HG02623 (cell line): ENCODE measurements around the gene PLEKHH1.
"Not testable (repeated sequence)": the region's sequence is repeated elsewhere in the genome, so short reads cannot be mapped to it uniquely, and the experiment has no call there.

ENCODE experiments used
- ATAC-seq: cut with Tn5 transposase; IDR thresholded peaks from one replicate; pipeline ENCODE4 v1.9.1; 2021; ENCODE audit warnings: moderate library complexity; ENCODE audit not compliant: unreplicated experiment

Gene PLEKHH1

GRCh38 chr14:67529947-67530935 lies 2.8 kb upstream of the PLEKHH1 start:
- ATAC-seq: no peak

GRCh38 chr14:67532606-67532997 lies 488 bp upstream of the PLEKHH1 start:
- no peak for ATAC-seq

GRCh38 chr14:67533754-67534085 lies 630 bp downstream of the PLEKHH1 start:
- ATAC-seq: no peak

DNA sequence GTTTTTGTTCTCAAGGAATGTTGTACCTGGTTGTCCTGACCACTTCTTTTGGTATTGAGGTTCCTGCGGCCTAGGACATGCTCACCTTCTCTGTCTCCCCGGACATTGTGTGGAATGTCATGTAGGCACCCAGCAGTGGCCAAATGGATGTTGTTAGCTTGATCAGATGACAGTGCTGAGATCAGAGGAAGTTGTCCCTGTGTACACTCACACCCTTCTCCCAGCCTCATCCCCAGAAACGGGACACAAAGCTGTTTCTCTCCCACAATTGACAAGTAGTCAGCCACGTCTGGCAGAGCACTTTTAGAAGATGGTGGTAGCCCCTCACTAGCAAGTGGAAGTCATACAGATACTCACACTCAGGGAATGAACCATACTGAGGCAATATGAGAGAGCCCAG lies 3.0 kb downstream of the PLEKHH1 start:
- ATAC-seq: no peak

GRCh38 chr14:67537736-67538135 lies 4.6 kb downstream of the PLEKHH1 start:
- no peak for ATAC-seq

- ATAC-seq: no peak
Observed at GRCh38 chr14:67538501-67538900, 5.4 kb downstream of the PLEKHH1 start.

GRCh38 chr14:67539116-67539515 lies 6.0 kb downstream of the PLEKHH1 start:
- no peak for ATAC-seq

GRCh38 chr14:67541448-67542387 lies 8.6 kb downstream of the PLEKHH1 start:
- no peak for ATAC-seq

- not testable (repeated sequence) for ATAC-seq
Observed at GRCh38 chr14:67542620-67543019, 9.5 kb downstream of the PLEKHH1 start.

GRCh38 chr14:67544590-67544989 lies 11.5 kb downstream of the PLEKHH1 start:
- no peak for ATAC-seq

DNA sequence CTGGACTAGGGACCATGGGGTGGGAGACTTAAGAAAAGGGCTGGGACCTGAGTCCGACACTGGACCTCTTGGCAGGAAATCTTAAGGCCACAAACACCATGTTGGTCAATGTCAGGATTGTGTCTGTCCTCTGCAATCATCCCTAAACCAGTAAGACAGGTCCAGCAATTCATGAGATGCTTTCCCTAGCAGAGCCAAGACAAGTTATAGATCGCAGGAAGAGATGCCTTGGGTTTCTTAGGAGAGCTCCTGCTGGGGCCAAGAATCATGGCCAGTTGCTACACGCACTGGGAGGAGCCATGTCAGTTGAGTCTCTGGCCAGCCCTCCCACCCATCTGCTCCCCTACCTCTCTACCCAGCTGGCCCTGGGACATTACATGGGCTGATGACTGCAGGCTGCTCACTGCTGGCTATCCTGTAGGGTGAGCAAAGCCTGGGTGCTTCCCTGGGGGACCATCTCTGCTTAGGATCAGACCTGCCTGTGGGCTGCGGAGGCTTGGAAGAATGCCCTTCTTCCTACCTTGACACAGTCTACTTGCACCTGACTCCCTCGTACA lies 14.2 kb downstream of the PLEKHH1 start:
- ATAC-seq: no peak

- no peak for ATAC-seq
Observed at GRCh38 chr14:67549734-67550133, 16.6 kb downstream of the PLEKHH1 start.

GRCh38 chr14:67551123-67551522 lies 18.0 kb downstream of the PLEKHH1 start:
- no peak for ATAC-seq

DNA sequence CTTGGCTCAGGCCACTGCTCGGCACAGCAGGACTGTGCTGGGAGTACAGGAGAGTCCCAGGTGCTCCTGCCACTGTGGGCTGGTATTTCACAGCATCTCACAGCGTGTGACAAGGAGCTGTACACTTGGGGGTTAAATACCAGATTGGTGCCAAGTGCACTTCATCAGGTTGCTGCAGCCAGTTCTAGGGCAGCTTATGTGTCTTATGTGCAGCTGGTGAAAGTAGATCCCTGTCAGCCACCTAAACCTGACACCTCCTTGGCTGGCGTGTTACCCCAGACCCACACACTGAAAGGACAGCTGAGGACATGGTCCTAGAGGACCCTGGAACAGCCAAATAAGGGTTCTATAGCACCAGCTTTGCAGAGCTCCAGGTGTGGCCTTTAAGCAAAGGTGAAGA lies 18.9 kb downstream of the PLEKHH1 start:
- no peak for ATAC-seq

- no peak for ATAC-seq
Observed at GRCh38 chr14:67553547-67553946, 20.5 kb downstream of the PLEKHH1 start.

DNA sequence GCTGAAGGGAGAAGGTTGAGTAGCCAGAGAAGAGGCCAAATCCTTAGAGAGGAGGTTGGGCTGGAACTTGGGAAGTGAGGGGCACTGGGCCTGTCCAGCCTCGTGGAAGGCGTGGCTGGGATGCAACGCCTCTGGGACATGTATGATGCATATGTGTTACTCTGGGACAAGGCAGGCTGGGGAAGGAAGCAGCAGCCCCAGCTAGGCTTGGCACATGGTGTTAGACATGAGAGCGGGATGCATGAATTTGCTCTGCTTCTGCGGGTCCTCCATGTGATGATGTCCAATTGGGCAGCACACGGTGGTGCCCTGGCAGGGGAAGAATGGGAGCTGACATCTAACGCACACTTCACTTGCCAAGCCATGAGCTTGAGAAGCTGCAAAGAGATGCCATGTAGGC lies 21.3 kb downstream of the PLEKHH1 start:
- no peak for ATAC-seq

GRCh38 chr14:67555518-67556090 lies 22.5 kb downstream of the PLEKHH1 start:
- no peak for ATAC-seq

DNA sequence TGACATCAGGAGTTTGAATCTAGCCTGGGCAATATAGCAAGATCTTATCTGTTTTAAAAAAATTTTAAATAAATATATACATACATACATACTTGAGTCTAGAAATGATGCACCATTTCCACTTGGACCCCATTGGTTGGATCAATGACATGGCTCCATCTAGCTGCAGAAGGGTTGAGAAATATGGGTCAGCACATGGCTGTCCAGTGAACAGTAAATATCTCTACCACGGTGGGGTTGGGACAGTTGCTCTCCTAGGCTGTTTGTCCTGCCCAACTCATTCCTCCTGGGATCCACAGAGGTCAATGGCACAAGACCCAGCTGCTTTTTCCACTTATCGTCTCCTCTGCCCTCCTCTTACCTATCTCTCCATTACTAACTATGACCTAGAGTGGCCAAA lies 23.6 kb downstream of the PLEKHH1 start:
- no peak for ATAC-seq

GRCh38 chr14:67557118-67557517 lies 24.0 kb downstream of the PLEKHH1 start:
- ATAC-seq: no peak

- ATAC-seq: no peak
Observed at GRCh38 chr14:67557656-67558055, 24.6 kb downstream of the PLEKHH1 start.

DNA sequence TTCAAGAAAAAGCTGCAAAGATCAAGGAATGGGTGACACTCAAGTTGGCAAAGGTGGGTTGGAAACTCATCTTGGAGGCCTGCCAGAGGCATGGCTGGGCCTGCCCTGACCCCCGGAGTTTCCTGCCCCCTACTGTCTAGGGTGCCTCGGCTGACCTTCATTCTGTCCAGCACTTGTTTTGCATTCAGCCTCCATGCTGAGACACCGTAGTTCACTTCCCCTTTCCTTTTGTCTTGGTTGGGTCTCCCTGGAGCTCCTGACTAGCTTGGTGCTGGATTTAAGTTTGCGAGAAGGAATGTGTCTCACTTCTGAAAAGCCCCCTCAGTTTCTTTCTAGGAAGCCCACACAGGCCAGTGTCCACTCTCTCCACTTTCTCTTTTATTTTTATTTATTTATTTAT lies 26.5 kb downstream of the PLEKHH1 start:
- ATAC-seq: no peak
